Fibroblast of lung (primary cell): ENCODE measurements around the gene ZNF20. TPM values are rescaled to one million over a fixed set of nuclear protein-coding genes. Genes with fewer than 3 reads are reported as not detected.

Source experiments
- DNase-seq, 2 donors: peaks; one replicate each; pipeline versions ENCODE4 v3.0.0 to v3.0.0-alpha.2; 2010; ENCODE audit warnings: low read depth in 2 of 2
- H2AFZ ChIP-seq: 2 replicates; pipeline ENCODE4 v1.5.1; 2012; ENCODE audit warnings: low read length, control low read depth, inconsistent platforms
- H3K27ac ChIP-seq: 2 replicates; pipeline ENCODE4 v1.5.1; 2011; ENCODE audit warnings: low read length, control low read depth; ENCODE audit not compliant: insufficient read depth
- H3K27me3 ChIP-seq: 2 replicates; pipeline ENCODE4 v1.5.1; 2011; ENCODE audit warnings: mild to moderate bottlenecking, low read length; ENCODE audit not compliant: control insufficient read depth, insufficient read depth
- H3K36me3 ChIP-seq: 2 replicates; pipeline ENCODE4 v1.5.1; 2011; ENCODE audit warnings: low read length; ENCODE audit not compliant: control insufficient read depth, insufficient read depth
- H3K4me1 ChIP-seq: 2 replicates; pipeline ENCODE4 v1.5.1; 2011; ENCODE audit warnings: low read length; ENCODE audit not compliant: control insufficient read depth, insufficient read depth; ENCODE audit errors: extremely low read depth
- H3K4me2 ChIP-seq: 2 replicates; pipeline ENCODE4 v1.5.1; 2011; ENCODE audit warnings: low read length, control low read depth; ENCODE audit not compliant: insufficient read depth; ENCODE audit errors: extremely low read depth
- H3K4me3 ChIP-seq, 4 experiments: fragments of 200-600 bp in 1 of 4; sonication (generic) in 1 of 4; replicated peaks in 1 of 4; 2 replicates each; pipeline ENCODE4 v1.5.1; 2011 to 2016; ENCODE audit warnings: low read length in 4 of 4, low read depth in 3 of 4, mild to moderate bottlenecking in 3 of 4, control low read depth in 2 of 4, inconsistent platforms in 1 of 4, mixed read lengths in 1 of 4; ENCODE audit not compliant: insufficient read depth in 1 of 4; ENCODE audit errors: control extremely low read depth in 1 of 4
- H3K79me2 ChIP-seq: 2 replicates; pipeline ENCODE4 v1.5.1; 2012; ENCODE audit warnings: mild to moderate bottlenecking, low read length, inconsistent platforms; ENCODE audit not compliant: control insufficient read depth, insufficient read depth
- H3K9ac ChIP-seq: 2 replicates; pipeline ENCODE4 v1.5.1; 2011; ENCODE audit warnings: mild to moderate bottlenecking, low read length, control low read depth; ENCODE audit not compliant: insufficient read depth
- H3K9me3 ChIP-seq: 2 replicates; pipeline ENCODE4 v1.5.1; 2012; ENCODE audit warnings: low read depth, low read length; ENCODE audit not compliant: control insufficient read depth, insufficient read depth
- H4K20me1 ChIP-seq: 2 replicates; pipeline ENCODE4 v1.5.1; 2011; ENCODE audit warnings: low read length; ENCODE audit not compliant: control insufficient read depth, insufficient read depth; ENCODE audit errors: extremely low read depth
- EZH2 ChIP-seq: IDR thresholded peaks from 2 replicates; pipeline ENCODE4 v1.5.1; 2012; ENCODE audit warnings: low read length, control low read depth, mild to moderate bottlenecking; ENCODE audit errors: missing control alignments
- polyA minus RNA-seq: library from RNA; depleted of rRNA, polyadenylated mRNA; stranded (reverse); fragments of >200 nt; gene quantifications from 2 replicates; pipeline ENCODE4 v1.2.3, GENCODE V29; 2011; ENCODE audit warnings: low replicate concordance
- polyA plus RNA-seq, 2 donors: library from polyadenylated mRNA; depleted of rRNA in 1 of 2; stranded (reverse) in 1 of 2; unstranded in 1 of 2; fragments of >200 nt; gene quantifications; 2 replicates each; pipeline ENCODE4 v1.2.1, GENCODE V29; 2011 to 2012; ENCODE audit warnings: missing spikeins in 1 of 2
- total RNA-seq: library from RNA; depleted of rRNA; stranded (reverse); fragments of >200 nt; gene quantifications from 2 replicates; pipeline ENCODE4 v1.2.1, GENCODE V29; 2014
- TF ChIP-seq, protein P1 (sequence below), 2 donors: IDR thresholded peaks in 1 of 2; conservative IDR thresholded peaks in 1 of 2; 1 replicate in 1 of 2; 2 replicates in 1 of 2; pipeline ENCODE4 v1.5.1; 2011 to 2012; ENCODE audit warnings: low read length in 2 of 2, control low read depth in 1 of 2, inconsistent platforms in 1 of 2, low read depth in 1 of 2, mild to moderate bottlenecking in 1 of 2

The ZNF20 gene
- 4.6 and 8.6 TPM in 2 replicates for total RNA-seq
- polyA plus RNA-seq: 2.6 and 3.3 TPM in 2 replicates
- 3.1 and 3.3 TPM in 2 replicates for polyA plus RNA-seq (2012)
- 0.79 and 3.9 TPM in 2 replicates for polyA minus RNA-seq

DNA sequence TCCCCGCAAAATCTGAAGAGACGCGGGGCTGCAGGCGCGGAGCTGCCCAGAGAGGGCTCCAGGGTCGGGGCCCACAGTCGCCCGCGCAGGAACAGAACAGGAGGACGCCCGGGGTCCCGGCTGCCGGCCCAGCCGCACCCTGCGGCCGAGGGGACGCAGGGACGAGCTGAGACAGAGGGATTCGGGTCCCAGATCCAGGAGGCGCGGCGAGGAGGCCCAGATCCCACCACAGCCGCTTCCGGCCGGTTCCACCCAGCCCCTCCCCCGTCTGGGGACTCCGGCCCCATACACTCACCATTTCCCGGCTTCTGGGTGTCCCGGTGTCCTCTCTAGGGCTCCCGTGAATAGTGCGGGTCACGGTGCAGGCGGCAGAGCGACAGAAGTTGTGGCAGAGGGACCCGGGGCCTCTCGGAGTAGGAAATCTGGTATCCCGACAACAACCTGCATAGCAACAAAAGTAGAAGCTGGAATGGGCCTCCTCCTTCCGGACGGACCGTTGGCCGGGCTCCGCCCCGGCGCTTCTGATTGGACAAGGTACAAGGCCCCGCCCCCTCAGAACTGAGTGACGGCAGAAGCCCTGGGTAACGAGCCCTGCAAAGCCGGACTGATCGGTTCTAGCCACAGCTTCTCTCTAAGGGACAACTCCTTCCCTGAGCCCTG lies at the start of gene ZNF20:
Gene ZNF20 (minus strand): TSS at position 466 of the 660 bp plus-strand sequence. CDS start 168 bp downstream, at position 298.
- H2AFZ ChIP-seq: peak within 1 kb of the TSS; percentile 82
- H3K4me1 ChIP-seq: peaks cover 6% of the 10 kb centered on the region
- H3K79me2 ChIP-seq: peaks cover 12% of the 10 kb centered on the region
- no peaks in the 10 kb centered on the region for H3K9me3 ChIP-seq
- H3K36me3 ChIP-seq: peaks cover 2% of the 10 kb centered on the region
- peak within 1 kb of the TSS; percentile 77 for H3K4me2 ChIP-seq
- H3K4me3 ChIP-seq: peak within 1 kb of the TSS; percentile 61 to 92 (median 82)
- H3K27me3 ChIP-seq: no peaks in the 10 kb centered on the region
- DNase-seq: peak; percentile 90 to 93
- H4K20me1 ChIP-seq: no peaks in the 10 kb centered on the region
- TF ChIP-seq EZH2: no peak
- TF ChIP-seq, protein P1, sequence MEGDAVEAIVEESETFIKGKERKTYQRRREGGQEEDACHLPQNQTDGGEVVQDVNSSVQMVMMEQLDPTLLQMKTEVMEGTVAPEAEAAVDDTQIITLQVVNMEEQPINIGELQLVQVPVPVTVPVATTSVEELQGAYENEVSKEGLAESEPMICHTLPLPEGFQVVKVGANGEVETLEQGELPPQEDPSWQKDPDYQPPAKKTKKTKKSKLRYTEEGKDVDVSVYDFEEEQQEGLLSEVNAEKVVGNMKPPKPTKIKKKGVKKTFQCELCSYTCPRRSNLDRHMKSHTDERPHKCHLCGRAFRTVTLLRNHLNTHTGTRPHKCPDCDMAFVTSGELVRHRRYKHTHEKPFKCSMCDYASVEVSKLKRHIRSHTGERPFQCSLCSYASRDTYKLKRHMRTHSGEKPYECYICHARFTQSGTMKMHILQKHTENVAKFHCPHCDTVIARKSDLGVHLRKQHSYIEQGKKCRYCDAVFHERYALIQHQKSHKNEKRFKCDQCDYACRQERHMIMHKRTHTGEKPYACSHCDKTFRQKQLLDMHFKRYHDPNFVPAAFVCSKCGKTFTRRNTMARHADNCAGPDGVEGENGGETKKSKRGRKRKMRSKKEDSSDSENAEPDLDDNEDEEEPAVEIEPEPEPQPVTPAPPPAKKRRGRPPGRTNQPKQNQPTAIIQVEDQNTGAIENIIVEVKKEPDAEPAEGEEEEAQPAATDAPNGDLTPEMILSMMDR (conservative IDR thresholded peaks at IDR 0.05 in 1 of 2, IDR thresholded peaks at IDR 0.05 in 1 of 2; ENCODE audit: low read depth in 1 of 2, low read length in 2 of 2): no peak
- peak within 1 kb of the TSS; percentile 91 for H3K27ac ChIP-seq
- H3K9ac ChIP-seq: peak within 1 kb of the TSS; percentile 88

DNA sequence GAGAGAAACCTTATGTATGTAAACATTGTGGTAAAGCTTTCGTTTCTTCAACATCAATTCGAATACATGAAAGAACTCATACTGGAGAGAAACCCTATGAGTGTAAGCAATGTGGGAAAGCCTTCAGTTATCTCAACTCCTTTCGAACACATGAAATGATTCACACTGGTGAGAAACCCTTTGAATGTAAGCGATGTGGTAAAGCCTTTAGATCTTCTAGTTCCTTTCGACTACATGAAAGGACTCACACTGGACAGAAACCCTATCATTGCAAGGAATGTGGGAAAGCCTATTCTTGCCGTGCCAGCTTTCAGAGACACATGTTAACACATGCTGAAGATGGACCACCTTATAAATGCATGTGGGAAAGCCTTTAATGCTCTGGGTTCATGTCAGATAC lies 47.5 kb upstream of the ZNF20 start:
- Histone ChIP-seq H3K4me3 (no peak overlapping the region), H3K36me3 (peaks cover 2% of the 10 kb centered on the region), H3K4me2 (no peak overlapping the region), H3K9me3 (peaks cover 7% of the 10 kb centered on the region), H4K20me1 (no peaks in the 10 kb centered on the region), H3K27me3 (no peaks in the 10 kb centered on the region), H3K9ac (no peak overlapping the region), H3K27ac (no peak overlapping the region), H3K79me2 (no peaks in the 10 kb centered on the region), H2AFZ (no peak overlapping the region), H3K4me1 (no peaks in the 10 kb centered on the region)
- TF ChIP-seq, protein P1 (conservative IDR thresholded peaks at IDR 0.05 in 1 of 2, IDR thresholded peaks at IDR 0.05 in 1 of 2; ENCODE audit: low read depth in 1 of 2, low read length in 2 of 2): no peak
- TF ChIP-seq EZH2: no peak
- peak in 1 of 2 donors; percentile 14 for DNase-seq

DNA sequence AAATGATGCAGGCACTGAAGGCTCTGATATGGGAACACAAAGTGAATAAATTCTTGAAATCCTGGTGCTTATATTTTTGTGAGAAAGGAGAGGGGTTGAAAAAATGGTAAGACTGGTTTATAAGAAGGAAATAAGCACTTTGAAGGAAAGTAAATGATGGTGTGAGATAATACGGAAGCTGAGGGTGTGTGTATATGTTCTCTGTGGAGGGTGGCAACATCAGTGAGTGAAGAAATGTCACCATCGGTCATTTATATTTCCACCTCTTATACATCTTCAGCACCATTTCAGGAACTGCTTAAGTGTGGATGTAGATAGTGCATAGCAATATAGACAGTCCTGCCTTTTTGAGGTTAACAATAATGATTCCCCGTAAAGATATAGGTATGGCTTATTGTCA lies 40.2 kb upstream of the ZNF20 start:
- Histone ChIP-seq H3K27ac (no peak overlapping the region), H3K36me3 (no peaks in the 10 kb centered on the region), H3K9me3 (no peaks in the 10 kb centered on the region), H2AFZ (no peak overlapping the region), H4K20me1 (no peaks in the 10 kb centered on the region), H3K9ac (no peak overlapping the region), H3K79me2 (no peaks in the 10 kb centered on the region), H3K4me3 (no peak overlapping the region), H3K4me1 (no peaks in the 10 kb centered on the region), H3K27me3 (no peaks in the 10 kb centered on the region), H3K4me2 (no peak overlapping the region)
- no peak for DNase-seq
- TF ChIP-seq, protein P1 (conservative IDR thresholded peaks at IDR 0.05 in 1 of 2, IDR thresholded peaks at IDR 0.05 in 1 of 2; ENCODE audit: low read depth in 1 of 2, low read length in 2 of 2): no peak
- no peak for TF ChIP-seq EZH2
